Keratinocyte (primary cell): Measurements from ENCODE around the gene OBSCN. TPM values are rescaled to one million over a fixed set of nuclear protein-coding genes. Genes with fewer than 3 reads are reported as not detected.

Experiments
- DNase-seq: peaks from one replicate; pipeline ENCODE4 v3.0.0-alpha.2; 2011; ENCODE audit warnings: low read depth, missing footprints, low spot score
- FAIRE-seq: peaks from 2 replicates; lab custom pipeline; 2011; peaks lifted over from hg19 to GRCh38; lab: Jason Lieb, UNC
- H2AFZ ChIP-seq: 2 replicates; pipeline ENCODE4 v1.6.0; 2012; ENCODE audit warnings: low read length, control low read depth, inconsistent platforms; ENCODE audit not compliant: control insufficient read depth
- H3K27ac ChIP-seq: 2 replicates; pipeline ENCODE4 v1.5.1; 2011; ENCODE audit warnings: low read length; ENCODE audit not compliant: control insufficient read depth, insufficient read depth
- H3K27me3 ChIP-seq: 3 replicates; pipeline ENCODE4 v1.6.0; 2011; ENCODE audit warnings: low read length; ENCODE audit not compliant: control insufficient read depth, insufficient read depth; ENCODE audit errors: extremely low read depth
- H3K36me3 ChIP-seq, 2 experiments: 2 replicates in 1 of 2; 3 replicates in 1 of 2; pipeline ENCODE4 v1.5.1; 2011; ENCODE audit warnings: low read length in 2 of 2, mild to moderate bottlenecking in 1 of 2; ENCODE audit not compliant: control insufficient read depth in 2 of 2, insufficient read depth in 2 of 2; ENCODE audit errors: extremely low read depth in 1 of 2
- H3K4me1 ChIP-seq: 3 replicates; pipeline ENCODE4 v1.5.1; 2011; ENCODE audit warnings: low read length; ENCODE audit not compliant: control insufficient read depth, insufficient read depth; ENCODE audit errors: extremely low read depth
- H3K4me2 ChIP-seq: 3 replicates; pipeline ENCODE4 v1.6.0; 2011; ENCODE audit warnings: low read depth, low read length; ENCODE audit not compliant: control insufficient read depth, insufficient read depth; ENCODE audit errors: extremely low read depth
- H3K4me3 ChIP-seq, 3 experiments: fragments of 200-600 bp in 1 of 3; sonication (generic) in 1 of 3; 2 replicates in 2 of 3; 3 replicates in 1 of 3; pipeline ENCODE4 v1.5.1; 2011 to 2016; ENCODE audit warnings: low read length in 3 of 3, mild to moderate bottlenecking in 3 of 3, control low read depth in 2 of 3, inconsistent platforms in 1 of 3, low read depth in 1 of 3, mixed read lengths in 1 of 3, mixed run types in 1 of 3, moderate library complexity in 1 of 3; ENCODE audit not compliant: control insufficient read depth in 2 of 3, insufficient read depth in 2 of 3; ENCODE audit errors: extremely low read depth in 1 of 3
- H3K79me2 ChIP-seq: 2 replicates; pipeline ENCODE4 v1.6.0; 2012; ENCODE audit warnings: low read length; ENCODE audit not compliant: control insufficient read depth, insufficient read depth
- H3K9ac ChIP-seq: 3 replicates; pipeline ENCODE4 v1.6.0; 2011; ENCODE audit warnings: low read length; ENCODE audit not compliant: control insufficient read depth, insufficient read depth; ENCODE audit errors: extremely low read depth
- H3K9me1 ChIP-seq: 3 replicates; pipeline ENCODE4 v1.6.0; 2011; ENCODE audit warnings: low read length; ENCODE audit not compliant: control insufficient read depth, insufficient read depth; ENCODE audit errors: extremely low read depth
- H3K9me3 ChIP-seq: 2 replicates; pipeline ENCODE4 v1.5.1; 2012; ENCODE audit warnings: low read depth, low read length; ENCODE audit not compliant: control insufficient read depth
- H4K20me1 ChIP-seq: 3 replicates; pipeline ENCODE4 v1.6.0; 2011; ENCODE audit warnings: low read length; ENCODE audit not compliant: control insufficient read depth, insufficient read depth; ENCODE audit errors: extremely low read depth
- EZH2 ChIP-seq: IDR thresholded peaks from one replicate; pipeline ENCODE4 v1.6.1; 2012; ENCODE audit warnings: inconsistent platforms, mild to moderate bottlenecking, low read length, moderate library complexity
- dilution Hi-C: fragments of 300-500 bp; cut with MboI; formaldehyde crosslinking; loops from one replicate; pipeline ENCODE4 v1.7.0; 2020; ENCODE audit warnings: low sequenced_read_pairs; ENCODE audit not compliant: extremely low pct_ligation_motif_present
- polyA plus RNA-seq, 5 experiments: library from polyadenylated mRNA; depleted of rRNA in 3 of 5; stranded (reverse) in 3 of 5; stranded (forward) in 1 of 5; unstranded in 1 of 5; fragments of >200 nt; gene quantifications; 1 replicate in 1 of 5; 2 replicates in 3 of 5; 3 replicates in 1 of 5; pipeline versions ENCODE4 v1.2.1 to v1.2.3, GENCODE V29; 2011 to 2012; ENCODE audit warnings: missing spikeins in 2 of 5, low read depth in 1 of 5, low replicate concordance in 1 of 5
- TF ChIP-seq, protein P1 (sequence below), 3 experiments: IDR thresholded peaks in 1 of 3; conservative IDR thresholded peaks in 1 of 3; optimal IDR thresholded peaks in 1 of 3; 2 replicates in 2 of 3; 3 replicates in 1 of 3; pipeline versions ENCODE3 to v1.5.1; 2011; ENCODE audit warnings: low read length in 3 of 3, mild to moderate bottlenecking in 3 of 3, moderate library complexity in 2 of 3, control low read depth in 1 of 3, inconsistent platforms in 1 of 3; ENCODE audit not compliant: insufficient read depth in 2 of 3; ENCODE audit errors: extremely low read depth in 1 of 3

The OBSCN gene
- polyA plus RNA-seq, 1 donor (not counting 4 experiments of a cell fraction or from before 2014, with no cell fraction given), result 1.8 TPM

DNA sequence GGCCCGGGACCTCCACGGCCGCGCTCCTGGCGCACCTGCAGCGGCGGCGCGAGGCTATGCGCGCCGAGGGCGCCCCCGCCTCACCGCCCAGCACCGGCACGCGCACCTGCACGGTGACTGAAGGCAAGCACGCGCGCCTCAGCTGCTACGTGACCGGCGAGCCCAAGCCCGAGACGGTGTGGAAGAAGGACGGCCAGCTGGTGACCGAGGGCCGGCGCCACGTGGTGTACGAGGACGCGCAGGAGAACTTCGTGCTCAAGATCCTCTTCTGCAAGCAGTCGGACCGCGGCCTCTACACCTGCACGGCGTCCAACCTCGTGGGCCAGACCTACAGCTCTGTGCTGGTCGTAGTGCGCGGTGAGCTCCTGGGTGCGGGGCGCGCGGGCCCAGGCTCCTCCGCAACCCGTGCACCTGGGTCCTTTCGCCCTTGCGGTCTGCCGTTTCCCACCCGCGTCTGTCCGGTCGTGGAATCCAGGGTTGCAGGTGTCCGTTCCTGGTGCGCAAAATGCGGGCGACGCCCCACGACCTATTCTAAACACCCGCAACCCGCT is 4.6 kb downstream of the OBSCN start:
- Histone ChIP-seq H4K20me1 (no peaks in the 10 kb centered on the region), H2AFZ (no peak overlapping the region), H3K4me2 (no peak overlapping the region), H3K4me3 (no peak overlapping the region), H3K27me3 (no peaks in the 10 kb centered on the region), H3K9me3 (no peaks in the 10 kb centered on the region), H3K79me2 (no peaks in the 10 kb centered on the region), H3K4me1 (no peaks in the 10 kb centered on the region), H3K9me1 (no peaks in the 10 kb centered on the region), H3K36me3 (no peaks in the 10 kb centered on the region), H3K9ac (no peak overlapping the region), H3K27ac (no peak overlapping the region)
- no peak for TF ChIP-seq EZH2
- TF ChIP-seq, protein P1, sequence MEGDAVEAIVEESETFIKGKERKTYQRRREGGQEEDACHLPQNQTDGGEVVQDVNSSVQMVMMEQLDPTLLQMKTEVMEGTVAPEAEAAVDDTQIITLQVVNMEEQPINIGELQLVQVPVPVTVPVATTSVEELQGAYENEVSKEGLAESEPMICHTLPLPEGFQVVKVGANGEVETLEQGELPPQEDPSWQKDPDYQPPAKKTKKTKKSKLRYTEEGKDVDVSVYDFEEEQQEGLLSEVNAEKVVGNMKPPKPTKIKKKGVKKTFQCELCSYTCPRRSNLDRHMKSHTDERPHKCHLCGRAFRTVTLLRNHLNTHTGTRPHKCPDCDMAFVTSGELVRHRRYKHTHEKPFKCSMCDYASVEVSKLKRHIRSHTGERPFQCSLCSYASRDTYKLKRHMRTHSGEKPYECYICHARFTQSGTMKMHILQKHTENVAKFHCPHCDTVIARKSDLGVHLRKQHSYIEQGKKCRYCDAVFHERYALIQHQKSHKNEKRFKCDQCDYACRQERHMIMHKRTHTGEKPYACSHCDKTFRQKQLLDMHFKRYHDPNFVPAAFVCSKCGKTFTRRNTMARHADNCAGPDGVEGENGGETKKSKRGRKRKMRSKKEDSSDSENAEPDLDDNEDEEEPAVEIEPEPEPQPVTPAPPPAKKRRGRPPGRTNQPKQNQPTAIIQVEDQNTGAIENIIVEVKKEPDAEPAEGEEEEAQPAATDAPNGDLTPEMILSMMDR (optimal IDR thresholded peaks at IDR 0.05 in 1 of 3, IDR thresholded peaks at IDR 0.05 in 1 of 3, conservative IDR thresholded peaks at IDR 0.05 in 1 of 3; ENCODE audit: extremely low read depth in 1 of 3, insufficient read depth in 2 of 3, low read length in 3 of 3), result no peak
- DNase-seq, result no peak
- no peak for FAIRE-seq
- dilution Hi-C loops, result no loop called here

DNA sequence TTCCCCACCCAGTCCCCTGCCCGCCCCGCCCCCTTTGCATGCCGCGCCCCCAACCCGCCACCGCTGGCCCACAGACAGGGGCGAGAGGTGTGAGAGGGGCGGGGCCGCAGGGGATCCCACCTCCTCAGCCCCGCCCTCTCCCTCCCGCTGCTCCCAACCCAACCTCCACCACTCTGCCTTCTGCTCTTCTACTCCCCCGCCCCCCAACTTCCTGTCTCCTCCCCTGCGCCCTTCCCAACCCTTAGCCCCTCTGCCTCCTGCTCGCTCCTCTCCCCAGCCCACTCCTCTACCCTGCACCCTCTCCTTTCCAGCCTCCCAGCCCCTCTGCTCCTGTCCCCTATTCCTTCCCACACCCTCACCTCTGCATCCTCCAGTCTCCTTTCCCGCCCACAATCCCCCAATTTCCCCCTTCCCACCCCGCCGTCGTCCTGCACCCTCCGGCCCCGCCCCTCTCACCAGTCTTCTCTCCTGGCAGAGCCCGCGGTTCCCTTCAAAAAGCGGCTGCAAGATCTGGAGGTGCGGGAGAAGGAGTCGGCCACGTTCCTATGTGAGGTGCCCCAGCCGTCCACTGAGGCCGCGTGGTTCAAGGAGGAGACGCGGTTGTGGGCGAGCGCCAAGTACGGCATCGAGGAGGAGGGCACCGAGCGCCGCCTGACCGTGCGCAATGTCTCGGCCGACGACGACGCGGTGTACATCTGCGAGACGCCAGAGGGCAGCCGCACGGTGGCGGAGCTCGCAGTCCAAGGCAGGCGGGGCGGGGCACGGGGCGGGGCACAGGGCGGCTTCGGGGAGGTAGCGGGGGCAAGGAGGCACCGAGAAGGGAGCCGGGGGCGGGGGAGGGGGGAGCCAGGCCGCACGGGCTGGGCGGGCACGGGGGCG is 5.4 kb downstream of the OBSCN start:
- H3K9me1 ChIP-seq, result no peaks in the 10 kb centered on the region
- peak overlapping the region; percentile 60 to 73 (median 63) for H3K4me3 ChIP-seq
- no peaks in the 10 kb centered on the region for H3K36me3 ChIP-seq
- H3K79me2 ChIP-seq, result no peaks in the 10 kb centered on the region
- no peak overlapping the region for H3K27ac ChIP-seq
- DNase-seq (peak; percentile 56), FAIRE-seq (no peak)
- peak overlapping the region; percentile 92 for H2AFZ ChIP-seq
- dilution Hi-C loops, result no loop called here
- no peaks in the 10 kb centered on the region for H3K9me3 ChIP-seq
- TF ChIP-seq, protein P1 (optimal IDR thresholded peaks at IDR 0.05 in 1 of 3, IDR thresholded peaks at IDR 0.05 in 1 of 3, conservative IDR thresholded peaks at IDR 0.05 in 1 of 3; ENCODE audit: extremely low read depth in 1 of 3, insufficient read depth in 2 of 3, low read length in 3 of 3), result peak; percentile 31 to 94 (median 72)
- TF ChIP-seq EZH2, result no peak
- no peaks in the 10 kb centered on the region for H4K20me1 ChIP-seq
- H3K9ac ChIP-seq, result peak overlapping the region; percentile 54
- no peaks in the 10 kb centered on the region for H3K27me3 ChIP-seq
- H3K4me1 ChIP-seq, result no peaks in the 10 kb centered on the region
- H3K4me2 ChIP-seq, result peak overlapping the region; percentile 66
